ENCODE results near the gene IL3.

Gene IL3

DNA sequence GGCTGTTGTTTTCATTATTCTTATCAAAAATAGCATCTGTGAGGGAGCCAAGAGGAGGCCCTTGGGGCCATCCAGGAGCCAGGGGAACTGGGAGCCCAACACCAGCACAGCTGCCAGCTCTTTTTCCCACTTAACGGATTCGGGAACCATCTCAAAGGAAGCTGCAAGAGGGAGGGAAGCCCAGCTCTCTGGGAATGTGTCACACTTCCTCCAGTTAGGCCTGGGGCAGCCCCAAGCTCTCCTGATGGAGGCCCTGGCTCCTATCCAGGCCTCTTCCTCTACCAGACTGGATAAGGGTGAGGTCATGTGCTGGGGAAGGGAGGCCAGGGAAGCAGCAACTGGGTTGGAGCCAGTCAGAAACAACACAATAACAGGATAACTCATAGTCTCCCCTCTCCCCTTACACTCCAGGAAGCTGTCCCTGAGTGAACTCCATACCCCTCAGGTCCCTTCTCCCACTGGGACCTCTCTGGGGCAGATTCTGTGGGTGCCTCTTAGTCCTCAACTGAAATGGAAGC lies 25.9 kb downstream of the IL3 start:
- FAIRE-seq (no peak), DNase-seq (ENCODE audit: insufficient read length, low spot score) (no peak)
- TF ChIP-seq, protein P1, sequence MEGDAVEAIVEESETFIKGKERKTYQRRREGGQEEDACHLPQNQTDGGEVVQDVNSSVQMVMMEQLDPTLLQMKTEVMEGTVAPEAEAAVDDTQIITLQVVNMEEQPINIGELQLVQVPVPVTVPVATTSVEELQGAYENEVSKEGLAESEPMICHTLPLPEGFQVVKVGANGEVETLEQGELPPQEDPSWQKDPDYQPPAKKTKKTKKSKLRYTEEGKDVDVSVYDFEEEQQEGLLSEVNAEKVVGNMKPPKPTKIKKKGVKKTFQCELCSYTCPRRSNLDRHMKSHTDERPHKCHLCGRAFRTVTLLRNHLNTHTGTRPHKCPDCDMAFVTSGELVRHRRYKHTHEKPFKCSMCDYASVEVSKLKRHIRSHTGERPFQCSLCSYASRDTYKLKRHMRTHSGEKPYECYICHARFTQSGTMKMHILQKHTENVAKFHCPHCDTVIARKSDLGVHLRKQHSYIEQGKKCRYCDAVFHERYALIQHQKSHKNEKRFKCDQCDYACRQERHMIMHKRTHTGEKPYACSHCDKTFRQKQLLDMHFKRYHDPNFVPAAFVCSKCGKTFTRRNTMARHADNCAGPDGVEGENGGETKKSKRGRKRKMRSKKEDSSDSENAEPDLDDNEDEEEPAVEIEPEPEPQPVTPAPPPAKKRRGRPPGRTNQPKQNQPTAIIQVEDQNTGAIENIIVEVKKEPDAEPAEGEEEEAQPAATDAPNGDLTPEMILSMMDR (IDR thresholded peaks at IDR 0.05; ENCODE audit: insufficient read depth, missing control alignments): no peak

DNA sequence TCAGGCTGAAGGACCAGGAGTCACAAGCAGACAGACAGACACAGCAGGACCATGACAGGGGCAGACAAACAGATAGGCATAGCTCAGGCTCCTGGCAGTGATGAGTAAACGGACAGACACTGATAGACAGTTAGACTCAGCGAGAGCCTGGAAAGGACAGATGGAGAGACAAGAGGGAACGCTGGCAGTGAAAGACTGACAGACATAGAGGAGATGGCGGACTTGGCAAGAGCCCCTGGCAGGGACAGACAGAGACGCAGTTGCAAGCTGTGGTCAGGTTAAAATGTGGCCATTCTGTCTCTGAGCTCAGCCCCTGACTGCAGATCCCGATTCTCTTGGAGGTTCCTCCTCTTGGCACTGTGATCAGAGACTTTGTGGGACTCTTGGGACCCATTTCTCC lies 26.7 kb downstream of the IL3 start:
- DNase-seq (ENCODE audit: insufficient read length, low spot score) (no peak), FAIRE-seq (no peak)
- TF ChIP-seq, protein P1 (IDR thresholded peaks at IDR 0.05; ENCODE audit: insufficient read depth, missing control alignments): no peak

DNA sequence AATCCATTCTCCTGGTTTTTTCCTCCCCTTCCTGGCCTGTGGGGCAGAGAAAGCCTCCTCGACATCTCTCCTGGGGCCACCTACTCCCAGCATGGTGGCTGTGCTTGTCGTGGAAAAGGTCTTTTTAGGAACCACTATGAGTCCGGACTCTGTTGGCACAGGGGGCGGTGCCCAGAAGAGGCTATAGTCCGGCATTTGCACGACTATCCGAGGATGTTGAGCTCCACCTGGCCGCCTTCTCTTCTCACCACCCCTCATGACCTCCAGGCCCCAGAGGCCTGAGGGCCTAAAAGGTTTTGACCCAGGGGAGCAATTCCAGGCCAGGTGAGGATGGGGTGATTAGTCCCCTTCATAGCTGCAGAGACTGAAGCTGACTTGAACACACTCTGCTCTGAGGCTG lies 27.2 kb downstream of the IL3 start:
- FAIRE-seq: no peak
- DNase-seq (ENCODE audit: insufficient read length, low spot score): no peak
- TF ChIP-seq, protein P1 (IDR thresholded peaks at IDR 0.05; ENCODE audit: insufficient read depth, missing control alignments): no peak

DNA sequence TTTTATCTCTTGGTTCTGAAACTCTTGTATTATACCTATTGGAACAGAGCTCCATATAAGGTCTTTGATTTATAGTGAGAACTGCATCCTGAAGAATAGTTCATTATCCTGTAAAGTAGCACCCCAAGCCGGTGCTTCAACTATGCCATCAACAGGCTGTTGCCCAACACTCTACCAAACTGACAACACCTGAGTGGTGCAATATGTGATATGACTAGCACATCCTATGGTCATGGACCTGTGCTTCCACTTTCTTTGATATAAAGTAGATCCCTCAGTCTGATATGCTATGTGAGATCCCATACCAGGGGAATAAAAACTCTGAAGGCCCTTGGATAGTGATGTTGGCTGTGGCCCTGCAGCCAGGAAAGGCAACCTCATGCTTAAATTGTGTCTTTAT lies 28.9 kb downstream of the IL3 start:
- no peak for DNase-seq (ENCODE audit: insufficient read length, low spot score)
- no peak for FAIRE-seq
- TF ChIP-seq, protein P1 (IDR thresholded peaks at IDR 0.05; ENCODE audit: insufficient read depth, missing control alignments): no peak

DNA sequence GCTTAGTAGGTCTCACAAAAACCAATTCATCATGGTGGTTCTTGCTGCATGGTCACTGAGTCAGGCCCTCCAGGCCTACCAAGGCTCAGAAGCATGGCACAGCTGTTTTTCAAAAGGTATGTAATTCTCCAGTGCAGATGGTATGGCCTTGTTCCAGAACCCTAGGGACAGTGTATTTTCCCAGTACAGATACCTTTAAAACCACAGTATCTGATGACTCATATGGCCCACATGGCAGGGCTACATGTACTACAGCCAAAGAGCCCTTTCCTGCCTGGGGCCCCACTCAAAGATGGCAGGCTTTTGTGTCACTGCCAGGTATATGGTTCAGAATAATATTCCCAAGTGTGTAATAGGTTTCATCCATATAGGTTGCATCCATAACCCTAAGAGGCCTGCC lies 29.7 kb downstream of the IL3 start:
- DNase-seq (ENCODE audit: insufficient read length, low spot score) (no peak), FAIRE-seq (no peak)
- TF ChIP-seq, protein P1 (IDR thresholded peaks at IDR 0.05; ENCODE audit: insufficient read depth, missing control alignments): no peak

DNA sequence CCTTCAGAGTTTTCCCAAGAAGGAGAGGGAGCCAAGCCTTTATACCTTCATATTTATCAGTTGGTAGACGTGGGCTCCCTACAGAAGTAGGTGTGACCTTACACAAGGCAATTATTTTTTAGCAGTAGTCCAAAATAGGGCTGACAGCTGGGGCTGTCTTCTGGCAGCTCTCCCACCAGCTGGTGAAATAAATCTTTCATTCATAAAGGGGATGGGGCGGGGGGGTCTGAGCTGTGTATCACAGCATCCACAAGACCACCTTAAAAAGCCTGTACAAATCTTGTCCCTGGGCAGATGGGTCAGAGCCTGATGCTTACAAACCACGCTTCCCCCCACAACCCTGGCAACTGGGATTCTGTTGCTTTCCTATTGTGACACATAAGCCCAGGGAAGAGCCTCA lies 32.8 kb downstream of the IL3 start:
- TF ChIP-seq, protein P1 (IDR thresholded peaks at IDR 0.05; ENCODE audit: insufficient read depth, missing control alignments): no peak
- FAIRE-seq: no peak
- no peak for DNase-seq (ENCODE audit: insufficient read length, low spot score)

DNA sequence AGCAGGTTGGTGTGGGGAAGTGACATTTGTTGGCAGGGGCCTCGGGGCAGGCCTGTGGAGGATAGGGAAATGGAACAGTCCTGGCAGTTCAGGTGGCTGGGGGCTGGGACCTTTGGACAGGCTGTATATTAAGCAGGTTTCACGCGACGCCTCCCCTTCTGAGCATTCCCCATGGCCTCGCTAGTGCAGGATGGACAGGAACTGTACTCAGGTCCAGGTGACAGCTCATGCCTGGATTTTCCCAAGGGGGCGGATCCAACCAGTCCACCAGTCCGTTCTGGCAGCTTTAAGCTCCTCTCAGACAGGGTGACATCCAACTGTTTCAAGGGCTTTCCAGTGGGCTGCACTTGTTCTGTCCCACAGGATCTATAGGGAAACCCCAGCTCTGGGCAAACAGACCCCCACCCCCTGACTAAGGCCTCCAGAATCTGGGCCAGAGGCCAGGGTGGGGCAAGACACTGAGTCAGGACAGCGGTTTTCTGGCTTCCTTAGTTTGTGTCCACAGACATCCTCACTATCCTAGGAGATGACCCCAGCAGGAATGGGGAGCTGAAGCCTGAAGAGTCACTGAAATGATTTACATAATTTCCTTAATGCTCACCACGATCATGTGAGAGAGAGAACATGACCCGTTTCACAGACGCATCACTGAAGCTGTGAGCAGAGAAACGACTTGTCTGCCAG lies 34.1 kb downstream of the IL3 start:
- FAIRE-seq: no peak
- no peak for DNase-seq (ENCODE audit: insufficient read length, low spot score)

More for the DNA sequence above, 34.1 kb downstream of the IL3 start:
- TF ChIP-seq, protein P1 (IDR thresholded peaks at IDR 0.05; ENCODE audit: insufficient read depth, missing control alignments): no peak

Measured in D721Med (cell line).